Glutamatergic neuron (in vitro differentiated cells): ENCODE data around the gene CLDN25. TPM values are rescaled to one million over a fixed set of nuclear protein-coding genes. Genes with fewer than 3 reads are reported as not detected.
"Not testable (repeated sequence)": the region's sequence is repeated elsewhere in the genome, so short reads cannot be mapped to it uniquely, and the experiment has no call there.

Source experiments
- DNase-seq: peaks from one replicate; pipeline ENCODE4 v3.0.0; 2022
- H3K27ac Mint-ChIP-seq: one replicate; pipeline ENCODE4 v1.8.0; 2020; ENCODE audit warnings: mild to moderate bottlenecking, mixed read lengths, inconsistent platforms; ENCODE audit not compliant: unreplicated experiment
- H3K27me3 Mint-ChIP-seq: one replicate; pipeline ENCODE4 v1.8.0; 2020; ENCODE audit warnings: mild to moderate bottlenecking, moderate library complexity, mixed read lengths, inconsistent platforms; ENCODE audit not compliant: unreplicated experiment
- H3K36me3 Mint-ChIP-seq: one replicate; pipeline ENCODE4 v1.8.0; 2020; ENCODE audit warnings: mild to moderate bottlenecking, mixed read lengths, inconsistent platforms; ENCODE audit not compliant: unreplicated experiment
- H3K4me1 Mint-ChIP-seq: one replicate; pipeline ENCODE4 v1.8.0; 2020; ENCODE audit warnings: mild to moderate bottlenecking, low read depth, mixed read lengths, inconsistent platforms; ENCODE audit not compliant: unreplicated experiment
- H3K4me3 Mint-ChIP-seq: one replicate; pipeline ENCODE4 v1.8.0; 2020; ENCODE audit warnings: mild to moderate bottlenecking, mixed read lengths, inconsistent platforms; ENCODE audit not compliant: unreplicated experiment
- H3K9me3 Mint-ChIP-seq: one replicate; pipeline ENCODE4 v1.8.0; 2020; ENCODE audit warnings: mild to moderate bottlenecking, moderate library complexity, mixed read lengths, inconsistent platforms; ENCODE audit not compliant: unreplicated experiment
- CTCF ChIP-seq: fragments of 200-600 bp; sonication (generic); IDR thresholded peaks from one replicate; pipeline ENCODE4 v1.5.0; 2021; ENCODE audit not compliant: partially characterized antibody, unreplicated experiment
- total RNA-seq: library from RNA; stranded (reverse); fragmentation: NEBNext Ultra II Directional; extraction: Animal tissue kit (Norgen Biotek cat#: 25700); gene quantifications from one replicate; pipeline ENCODE4 v1.2.1, GENCODE V29; 2021; ENCODE audit not compliant: unreplicated experiment

CLDN25 gene
- total RNA-seq, 1 donor from 2014 or later: not detected

- Mint-ChIP-seq H3K27ac (no peak overlapping the region), H3K9me3 (no peaks in the 10 kb centered on the region), H3K36me3 (peaks cover 4% of the 10 kb centered on the region), H3K4me3 (no peak overlapping the region), H3K27me3 (no peaks in the 10 kb centered on the region), H3K4me1 (no peaks in the 10 kb centered on the region)
- no peak for TF ChIP-seq CTCF
- no peak for DNase-seq
Observed at GRCh38 chr11:113760241-113760640, 19.4 kb upstream of the CLDN25 start.

- H3K27ac Mint-ChIP-seq: peak overlapping the region; percentile 36
- not testable (repeated sequence) for DNase-seq, H3K4me3 Mint-ChIP-seq, H3K27me3 Mint-ChIP-seq, H3K4me1 Mint-ChIP-seq, H3K9me3 Mint-ChIP-seq, H3K36me3 Mint-ChIP-seq
Observed at GRCh38 chr11:113763040-113763439, 16.6 kb upstream of the CLDN25 start.

- Mint-ChIP-seq H3K27ac (no peak overlapping the region), H3K27me3 (no peaks in the 10 kb centered on the region), H3K36me3 (no peaks in the 10 kb centered on the region)
Observed at GRCh38 chr11:113764527-113765219, 14.9 kb upstream of the CLDN25 start.

GRCh38 chr11:113771964-113772363, 7.6 kb upstream of the CLDN25 start:
- Mint-ChIP-seq H3K4me1 (no peaks in the 10 kb centered on the region), H3K27ac (no peak overlapping the region), H3K4me3 (peak overlapping the region; percentile 83)

More at GRCh38 chr11:113764527-113765219, 14.9 kb upstream of the CLDN25 start:
- no peak overlapping the region for H3K4me3 Mint-ChIP-seq
- H3K4me1 Mint-ChIP-seq: no peaks in the 10 kb centered on the region
- no peak for DNase-seq
- no peaks in the 10 kb centered on the region for H3K9me3 Mint-ChIP-seq
- no peak for TF ChIP-seq CTCF

GRCh38 chr11:113773092-113773415, 6.5 kb upstream of the CLDN25 start:
- H3K36me3 Mint-ChIP-seq: no peaks in the 10 kb centered on the region
- H3K27me3 Mint-ChIP-seq: peaks cover 2% of the 10 kb centered on the region
- peak overlapping the region; percentile 74 for H3K27ac Mint-ChIP-seq
- no peaks in the 10 kb centered on the region for H3K9me3 Mint-ChIP-seq
- H3K4me1 Mint-ChIP-seq: peaks cover 5% of the 10 kb centered on the region
- no peak for TF ChIP-seq CTCF
- peak; percentile 20 for DNase-seq
- peak overlapping the region; percentile 98 for H3K4me3 Mint-ChIP-seq

More at GRCh38 chr11:113771964-113772363, 7.6 kb upstream of the CLDN25 start:
- Mint-ChIP-seq H3K36me3 (no peaks in the 10 kb centered on the region), H3K27me3 (peaks cover 2% of the 10 kb centered on the region), H3K9me3 (no peaks in the 10 kb centered on the region)
- DNase-seq: no peak
- no peak for TF ChIP-seq CTCF
